ENCODE results near the gene WDR62. TPM values are rescaled to one million over a fixed set of nuclear protein-coding genes. Genes with fewer than 3 reads are reported as not detected.

The WDR62 gene
- total and polyA plus RNA-seq, 2 of the 8 experiments (the other 6 are each of a cell fraction or from before 2014, with no cell fraction given) = 28.2 to 39.5 TPM

- peaks cover 45 to 80% (median 70%) of the 10 kb centered on the region in 4 experiments for H3K36me3 ChIP-seq (ENCODE audit: control insufficient read depth in 2 of 4, insufficient read depth in 4 of 4, low read length in 3 of 4)
- TF ChIP-seq CHD1 (IDR thresholded peaks at IDR 0.05; ENCODE audit: low read depth, low read length) (no peak), SRF (IDR thresholded peaks at IDR 0.05; ENCODE audit: low read depth, low read length) (no peak), KDM1A (IDR thresholded peaks at IDR 0.05; ENCODE audit: borderline replicate concordance, low read length) (no peak), KDM4A (IDR thresholded peaks at IDR 0.05; ENCODE audit: low read depth, low read length, severe bottlenecking) (no peak), GTF2F1 (IDR thresholded peaks at IDR 0.05; ENCODE audit: borderline replicate concordance, low read depth, low read length) (no peak), E2F6 (IDR thresholded peaks at IDR 0.05) (no peak), CBX8 (IDR thresholded peaks at IDR 0.05; ENCODE audit: borderline replicate concordance, low read depth, low read length) (no peak), HDAC2 (IDR thresholded peaks at IDR 0.05; ENCODE audit: borderline replicate concordance in 1 of 2, low read depth in 2 of 2, low read length in 2 of 2) (no peak), BRCA1 (IDR thresholded peaks at IDR 0.05; ENCODE audit: low read depth, low read length) (no peak), RBBP5 (IDR thresholded peaks at IDR 0.05; ENCODE audit: borderline replicate concordance, low read depth, low read length) (no peak), USF2 (IDR thresholded peaks at IDR 0.05; ENCODE audit: low read length) (no peak), JUN (IDR thresholded peaks at IDR 0.05; ENCODE audit: low read depth, low read length) (no peak)
Observed at GRCh38 chr19:36086326-36086725, 31.6 kb downstream of the WDR62 start.

More at GRCh38 chr19:36086326-36086725, 31.6 kb downstream of the WDR62 start:
- H4K91ac ChIP-seq (replicated peaks; ENCODE audit: insufficient read length, low read length) = no peak overlapping the region
- CTCF ChIA-PET (ENCODE audit: partially characterized antibody) = no interaction called here
- H4K20me1 ChIP-seq (replicated peaks in 1 of 2; ENCODE audit: control insufficient read depth in 1 of 2, insufficient read depth in 2 of 2, low read length in 2 of 2) = peaks cover 2 to 23% of the 10 kb centered on the region in 2 experiments
- no peak overlapping the region for H3K23ac ChIP-seq (ENCODE audit: insufficient read length)
- H3K4me1 ChIP-seq (replicated peaks in 1 of 4; ENCODE audit: control insufficient read depth in 3 of 4, insufficient read depth in 4 of 4, low read length in 3 of 4) = no peaks in the 10 kb centered on the region
- no peaks in the 10 kb centered on the region for H3K79me2 ChIP-seq (ENCODE audit: control insufficient read depth in 1 of 2, insufficient read depth in 2 of 2, low read length in 2 of 2)
- H2AFZ ChIP-seq (ENCODE audit: low read length) = no peak overlapping the region
- no peak overlapping the region for H4K8ac ChIP-seq (ENCODE audit: extremely low read depth, insufficient read depth, low read length)
- H2BK12ac ChIP-seq (ENCODE audit: low read depth, low read length) = no peak overlapping the region
- H3K56ac ChIP-seq (replicated peaks; ENCODE audit: insufficient read length, low read depth, low read length) = no peak overlapping the region
- no peaks in the 10 kb centered on the region for H3K23me2 ChIP-seq (ENCODE audit: low read depth, low read length)
- POLR2A ChIA-PET (ENCODE audit: partially characterized antibody) = interaction anchor here (0.6 kb wide), 1 partner anchor 43 kb away, joined by 3 read pairs; no protein-coding TSS in a partner anchor
- no peak overlapping the region for H2BK20ac ChIP-seq (ENCODE audit: low read length)
- no peak overlapping the region for H3K14ac ChIP-seq (ENCODE audit: insufficient read length)
- no peak overlapping the region for H2AK5ac ChIP-seq (ENCODE audit: low read depth, low read length)
- H3K27me3 ChIP-seq (replicated peaks in 1 of 4; ENCODE audit: control insufficient read depth in 3 of 4, extremely low read depth in 1 of 4, insufficient read depth in 3 of 4, low read length in 3 of 4) = no peaks in the 10 kb centered on the region
- no peak overlapping the region for H3K27ac ChIP-seq (ENCODE audit: low read depth, low read length)
- DNase-seq (ENCODE audit: low read depth in 1 of 2, low spot score in 2 of 2) (no peak), FAIRE-seq (no peak)
- H3K18ac ChIP-seq (ENCODE audit: extremely low read depth, low read length) = no peak overlapping the region
- H3K4me2 ChIP-seq (ENCODE audit: insufficient read depth in 1 of 2, low read depth in 2 of 2, low read length in 2 of 2) = no peak overlapping the region
- 96% methylated on average over 9 of the region's 9 CpGs; no CpG with 5 or more reads in 1 of the 2 experiments for WGBS, 2 experiments (ENCODE audit: extremely low coverage in 1 of 2, insufficient coverage in 1 of 2, insufficient read length in 1 of 2, insufficient replicate concordance in 2 of 2, low coverage in 1 of 2, low lambda C conversion rate in 2 of 2, missing lambda C conversion rate in 1 of 2)
- H3K9ac ChIP-seq (replicated peaks in 1 of 4; ENCODE audit: extremely low read depth in 1 of 4, low read depth in 3 of 4, low read length in 3 of 4) = no peak overlapping the region
- no peak overlapping the region for H3K4me3 ChIP-seq (ENCODE audit: extremely low read depth in 1 of 4, insufficient read depth in 2 of 4, low read depth in 3 of 4, low read length in 4 of 4)
- no peak overlapping the region for H3K4ac ChIP-seq (replicated peaks; ENCODE audit: insufficient read length, low read depth, low read length)
- H2BK120ac ChIP-seq (replicated peaks; ENCODE audit: low read depth, low read length) = no peak overlapping the region
- H3K9me3 ChIP-seq (ENCODE audit: insufficient read depth in 2 of 2, low read depth in 1 of 2, low read length in 1 of 2) = no peaks in the 10 kb centered on the region
- H4K5ac ChIP-seq (ENCODE audit: insufficient read length, low read depth, low read length) = no peak overlapping the region
- H2BK15ac ChIP-seq (ENCODE audit: low read length) = no peak overlapping the region
- H3K79me1 ChIP-seq (ENCODE audit: low read depth, low read length) = no peaks in the 10 kb centered on the region
- H2BK5ac ChIP-seq (ENCODE audit: low read depth, low read length) = no peak overlapping the region
